ENCODE measurements around the gene TBC1D5.

- TF ChIP-seq CTCF (IDR thresholded peaks at IDR 0.05) (no peak), ETV6 (CRISPR knock-in tag; IDR thresholded peaks at IDR 0.05) (no peak), USF2 (CRISPR knock-in tag; IDR thresholded peaks at IDR 0.05) (no peak), ZNF512 (CRISPR knock-in tag; IDR thresholded peaks at IDR 0.05; ENCODE audit: borderline replicate concordance) (no peak), SP1 (CRISPR knock-in tag; conservative IDR thresholded peaks at IDR 0.05) (no peak), ARID4B (CRISPR knock-in tag; IDR thresholded peaks at IDR 0.05; ENCODE audit: borderline replicate concordance) (no peak), TEAD4 (CRISPR knock-in tag; IDR thresholded peaks at IDR 0.05) (no peak)
Measured at GRCh38 chr3:17489139-17489538, 253.3 kb downstream of the TBC1D5 start.

All from WTC11 (cell line).